Measurements from ENCODE around the gene CEP170B. TPM values are rescaled to one million over a fixed set of nuclear protein-coding genes. Genes with fewer than 3 reads are reported as not detected.
"Not testable (repeated sequence)": the region's sequence is repeated elsewhere in the genome, so short reads cannot be mapped to it uniquely, and the experiment has no call there.

Gene CEP170B
- polyA plus RNA-seq, 2 of the 4 experiments (the other 2 are of a cell fraction), result 4.5 to 13.5 TPM

DNA sequence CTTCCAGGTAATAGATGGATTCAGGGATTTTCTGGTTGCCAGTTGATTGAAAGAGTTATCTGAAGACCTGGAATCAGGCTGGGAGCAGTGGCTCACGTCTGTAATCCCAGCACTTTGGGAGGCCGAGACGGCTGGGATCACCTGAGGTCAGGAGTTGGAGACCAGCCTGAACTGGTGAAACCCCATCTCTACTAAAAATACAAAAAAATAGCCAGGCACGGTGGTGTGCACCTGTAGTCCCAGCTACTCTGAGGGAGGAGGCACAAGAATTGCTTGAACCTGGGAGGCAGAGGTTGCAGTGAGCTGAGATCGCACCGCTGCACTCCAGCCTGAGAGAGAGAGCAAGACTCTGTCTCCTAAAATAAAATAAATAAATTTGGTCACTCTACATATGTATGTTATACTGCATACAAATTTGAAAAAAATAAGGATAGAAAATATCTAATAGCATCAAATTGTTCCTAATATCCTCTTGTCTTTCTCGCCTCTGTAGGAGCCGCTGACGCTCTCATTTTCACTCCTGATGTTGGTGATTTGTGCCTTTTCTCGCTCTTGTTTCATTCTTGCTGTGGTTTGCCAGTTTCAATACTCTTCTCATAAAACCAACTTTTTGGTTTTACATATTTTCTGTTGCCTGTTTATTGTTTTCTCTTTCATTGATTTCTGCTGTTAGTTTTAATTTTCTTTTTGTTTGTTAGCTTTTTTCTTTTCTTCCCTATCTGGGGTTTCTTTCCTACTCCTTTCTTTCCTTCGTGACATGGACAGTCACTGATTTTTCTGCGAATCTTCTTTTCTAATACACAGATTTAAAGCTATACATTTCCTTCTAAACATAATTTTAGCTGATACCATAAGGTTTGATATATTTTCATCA, 35.8 kb downstream of the CEP170B start:
- ATAC-seq (no peak), FAIRE-seq (peak; percentile 39), DNase-seq (ENCODE audit: low read depth in 1 of 2, low spot score in 1 of 2) (no peak)
- H3K4me3 ChIP-seq, result no peak overlapping the region
- H3K4me1 ChIP-seq, result peaks cover 7% of the 10 kb centered on the region
- peaks cover 7% of the 10 kb centered on the region; the same call in 1 of the 3 replicates for H3K9me3 ChIP-seq
- POLR2A ChIA-PET, result no interaction called here
- CTCF ChIA-PET, result interaction anchor here (0.9 to 2.3 kb wide), 5 partner anchors 12 to 145 kb away, joined by 3 to 9 read pairs (median 4); no protein-coding TSS in a partner anchor
- H3K27ac ChIP-seq, result no peak overlapping the region
- 69% methylated on average over 12 of the region's 12 CpGs for WGBS (ENCODE audit: missing lambda C conversion rate)
- TF ChIP-seq, protein P1, sequence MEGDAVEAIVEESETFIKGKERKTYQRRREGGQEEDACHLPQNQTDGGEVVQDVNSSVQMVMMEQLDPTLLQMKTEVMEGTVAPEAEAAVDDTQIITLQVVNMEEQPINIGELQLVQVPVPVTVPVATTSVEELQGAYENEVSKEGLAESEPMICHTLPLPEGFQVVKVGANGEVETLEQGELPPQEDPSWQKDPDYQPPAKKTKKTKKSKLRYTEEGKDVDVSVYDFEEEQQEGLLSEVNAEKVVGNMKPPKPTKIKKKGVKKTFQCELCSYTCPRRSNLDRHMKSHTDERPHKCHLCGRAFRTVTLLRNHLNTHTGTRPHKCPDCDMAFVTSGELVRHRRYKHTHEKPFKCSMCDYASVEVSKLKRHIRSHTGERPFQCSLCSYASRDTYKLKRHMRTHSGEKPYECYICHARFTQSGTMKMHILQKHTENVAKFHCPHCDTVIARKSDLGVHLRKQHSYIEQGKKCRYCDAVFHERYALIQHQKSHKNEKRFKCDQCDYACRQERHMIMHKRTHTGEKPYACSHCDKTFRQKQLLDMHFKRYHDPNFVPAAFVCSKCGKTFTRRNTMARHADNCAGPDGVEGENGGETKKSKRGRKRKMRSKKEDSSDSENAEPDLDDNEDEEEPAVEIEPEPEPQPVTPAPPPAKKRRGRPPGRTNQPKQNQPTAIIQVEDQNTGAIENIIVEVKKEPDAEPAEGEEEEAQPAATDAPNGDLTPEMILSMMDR (IDR thresholded peaks at IDR 0.05), result no peak
- TF ChIP-seq ZFP36 (IDR thresholded peaks at IDR 0.05; ENCODE audit: borderline replicate concordance, partially characterized antibody) (no peak), HEYL (CRISPR knock-in tag; IDR thresholded peaks at IDR 0.05) (no peak), KDM1A (IDR thresholded peaks at IDR 0.05; ENCODE audit: low read depth) (no peak), GATA3 (IDR thresholded peaks at IDR 0.05; ENCODE audit: borderline replicate concordance) (no peak), NFE2L2 (conservative IDR thresholded peaks at IDR 0.05; ENCODE audit: low read length) (no peak), EP300 (IDR thresholded peaks at IDR 0.05) (no peak), EHF (CRISPR knock-in tag; IDR thresholded peaks at IDR 0.05) (no peak)
- TF ChIP-seq, protein P2, sequence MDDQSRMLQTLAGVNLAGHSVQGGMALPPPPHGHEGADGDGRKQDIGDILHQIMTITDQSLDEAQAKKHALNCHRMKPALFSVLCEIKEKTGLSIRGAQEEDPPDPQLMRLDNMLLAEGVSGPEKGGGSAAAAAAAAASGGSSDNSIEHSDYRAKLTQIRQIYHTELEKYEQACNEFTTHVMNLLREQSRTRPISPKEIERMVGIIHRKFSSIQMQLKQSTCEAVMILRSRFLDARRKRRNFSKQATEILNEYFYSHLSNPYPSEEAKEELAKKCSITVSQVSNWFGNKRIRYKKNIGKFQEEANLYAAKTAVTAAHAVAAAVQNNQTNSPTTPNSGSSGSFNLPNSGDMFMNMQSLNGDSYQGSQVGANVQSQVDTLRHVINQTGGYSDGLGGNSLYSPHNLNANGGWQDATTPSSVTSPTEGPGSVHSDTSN (IDR thresholded peaks at IDR 0.05), result no peak
- no peak overlapping the region for H3K4me2 ChIP-seq

DNA sequence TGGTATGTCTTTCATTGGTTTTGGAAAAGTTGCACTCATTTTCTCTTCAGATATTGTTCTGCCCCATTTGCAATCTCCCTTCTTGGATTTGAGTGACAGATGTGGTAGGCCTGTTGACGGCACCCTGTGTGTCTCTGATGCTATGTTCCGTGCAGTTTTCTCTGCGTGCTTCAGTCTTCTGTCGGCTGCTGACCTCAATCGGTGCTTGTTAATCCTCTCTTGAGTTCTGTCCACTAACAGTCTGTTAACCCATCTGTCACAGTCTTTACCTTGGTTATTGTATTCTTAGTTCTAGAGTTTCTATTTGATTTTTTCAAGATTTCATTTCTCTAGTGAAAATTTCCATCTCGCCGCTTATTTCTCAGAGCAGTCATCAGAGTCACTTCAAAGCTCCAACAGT, 38.9 kb downstream of the CEP170B start:
- H3K9me3 ChIP-seq, result peaks cover 7% of the 10 kb centered on the region; the same call in 1 of the 3 replicates
- H3K27ac ChIP-seq, result no peak overlapping the region
- TF ChIP-seq PHF8 (IDR thresholded peaks at IDR 0.05; ENCODE audit: borderline replicate concordance, low read depth) (no peak), JUN (IDR thresholded peaks at IDR 0.05) (no peak), NFE2L2 (conservative IDR thresholded peaks at IDR 0.05; ENCODE audit: low read length) (no peak), ZSCAN20 (CRISPR knock-in tag; IDR thresholded peaks at IDR 0.05) (no peak), MAZ (IDR thresholded peaks at IDR 0.05; ENCODE audit: borderline replicate concordance, low read depth, low read length) (no peak), CBX8 (IDR thresholded peaks at IDR 0.05) (no peak), TFCP2L1 (CRISPR knock-in tag; IDR thresholded peaks at IDR 0.05) (no peak)
- TF ChIP-seq, protein P2 (IDR thresholded peaks at IDR 0.05), result no peak
- TF ChIP-seq, protein P3, sequence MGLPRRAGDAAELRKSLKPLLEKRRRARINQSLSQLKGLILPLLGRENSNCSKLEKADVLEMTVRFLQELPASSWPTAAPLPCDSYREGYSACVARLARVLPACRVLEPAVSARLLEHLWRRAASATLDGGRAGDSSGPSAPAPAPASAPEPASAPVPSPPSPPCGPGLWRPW (IDR thresholded peaks at IDR 0.05), result no peak
- no peak overlapping the region for H3K4me2 ChIP-seq
- H3K4me3 ChIP-seq, result no peak overlapping the region
- WGBS (ENCODE audit: missing lambda C conversion rate), result 75% methylated on average over 7 of the region's 7 CpGs
- no peak for FAIRE-seq
- ChIA-PET CTCF (no interaction called here), POLR2A (no interaction called here)
- ATAC-seq, result no peak
- no peak for DNase-seq (ENCODE audit: low read depth in 1 of 2, low spot score in 1 of 2)
- no peaks in the 10 kb centered on the region for H3K4me1 ChIP-seq

DNA sequence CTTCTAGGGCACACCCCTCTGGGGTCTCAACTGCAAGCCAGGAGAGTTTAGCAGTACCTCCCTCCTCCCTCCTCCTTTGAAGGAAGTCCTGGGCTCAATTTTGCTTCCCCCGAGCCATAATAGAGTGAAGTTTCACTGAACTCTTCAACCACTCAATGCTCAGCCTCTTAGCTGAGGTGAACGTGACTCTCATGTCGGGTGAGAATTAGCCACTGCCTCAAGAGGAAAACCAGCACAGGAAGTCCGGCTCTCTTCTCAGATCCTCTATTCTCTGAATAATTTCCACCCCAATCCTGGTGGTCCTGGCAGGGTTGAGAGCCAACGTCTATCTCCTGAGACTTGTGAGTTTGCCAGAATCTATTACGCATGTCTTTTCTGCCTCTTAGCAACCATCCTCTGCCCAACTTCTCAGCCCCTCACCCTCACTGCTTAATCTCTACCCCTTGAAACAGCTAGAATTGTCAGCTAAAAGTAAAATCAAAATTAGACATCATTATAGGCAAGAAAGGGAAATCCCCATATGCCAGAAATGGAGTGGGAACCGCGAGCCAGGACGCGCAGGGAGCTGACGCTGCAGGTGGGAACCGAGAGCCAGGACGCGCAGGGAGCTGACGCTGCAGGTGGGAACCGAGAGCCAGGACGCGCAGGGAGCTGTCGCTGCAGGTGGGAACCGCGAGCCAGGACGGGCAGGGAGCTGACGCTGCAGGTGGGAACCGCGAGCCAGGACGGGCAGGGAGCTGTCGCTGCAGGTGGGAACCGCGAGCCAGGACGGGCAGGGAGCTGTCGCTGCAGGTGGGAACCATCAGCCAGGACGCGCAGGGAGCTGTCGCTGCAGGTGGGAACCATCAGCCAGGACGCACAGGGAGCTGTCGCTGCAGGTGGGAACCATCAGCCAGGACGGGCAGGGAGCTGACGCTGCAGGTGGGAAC, 39.8 kb downstream of the CEP170B start:
- ATAC-seq; FAIRE-seq; POLR2A ChIA-PET; H3K4me1 ChIP-seq; H3K9me3 ChIP-seq; H3K4me2 ChIP-seq; H3K27ac ChIP-seq; H3K4me3 ChIP-seq; DNase-seq (ENCODE audit: low read depth in 1 of 2, low spot score in 1 of 2): not testable (repeated sequence)
- WGBS (ENCODE audit: missing lambda C conversion rate), result 66% methylated on average over 31 of the region's 38 CpGs
- CTCF ChIA-PET, result interaction anchor here (0.7 kb wide), 1 partner anchor 10 kb away, joined by 3 read pairs; no protein-coding TSS in a partner anchor

DNA sequence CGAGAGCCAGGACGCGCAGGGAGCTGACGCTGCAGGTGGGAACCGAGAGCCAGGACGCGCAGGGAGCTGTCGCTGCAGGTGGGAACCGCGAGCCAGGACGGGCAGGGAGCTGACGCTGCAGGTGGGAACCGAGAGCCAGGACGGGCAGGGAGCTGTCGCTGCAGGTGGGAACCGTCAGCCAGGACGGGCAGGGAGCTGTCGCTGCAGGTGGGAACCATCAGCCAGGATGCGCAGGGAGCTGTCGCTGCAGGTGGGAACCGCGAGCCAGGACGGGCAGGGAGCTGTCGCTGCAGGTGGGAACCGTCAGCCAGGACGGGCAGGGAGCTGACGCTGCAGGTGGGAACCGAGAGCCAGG, 40.5 kb downstream of the CEP170B start:
- 71% methylated on average over 28 of the region's 28 CpGs for WGBS (ENCODE audit: missing lambda C conversion rate)
- H3K4me1 ChIP-seq; H3K4me2 ChIP-seq; H3K9me3 ChIP-seq; POLR2A ChIA-PET; ATAC-seq; DNase-seq (ENCODE audit: low read depth in 1 of 2, low spot score in 1 of 2); FAIRE-seq; H3K4me3 ChIP-seq; H3K27ac ChIP-seq: not testable (repeated sequence)
- CTCF ChIA-PET, result interaction anchor here (0.7 kb wide), 1 partner anchor 10 kb away, joined by 3 read pairs; no protein-coding TSS in a partner anchor
